ENCODE measurements around the gene VPS8.

The VPS8 gene, protein sequence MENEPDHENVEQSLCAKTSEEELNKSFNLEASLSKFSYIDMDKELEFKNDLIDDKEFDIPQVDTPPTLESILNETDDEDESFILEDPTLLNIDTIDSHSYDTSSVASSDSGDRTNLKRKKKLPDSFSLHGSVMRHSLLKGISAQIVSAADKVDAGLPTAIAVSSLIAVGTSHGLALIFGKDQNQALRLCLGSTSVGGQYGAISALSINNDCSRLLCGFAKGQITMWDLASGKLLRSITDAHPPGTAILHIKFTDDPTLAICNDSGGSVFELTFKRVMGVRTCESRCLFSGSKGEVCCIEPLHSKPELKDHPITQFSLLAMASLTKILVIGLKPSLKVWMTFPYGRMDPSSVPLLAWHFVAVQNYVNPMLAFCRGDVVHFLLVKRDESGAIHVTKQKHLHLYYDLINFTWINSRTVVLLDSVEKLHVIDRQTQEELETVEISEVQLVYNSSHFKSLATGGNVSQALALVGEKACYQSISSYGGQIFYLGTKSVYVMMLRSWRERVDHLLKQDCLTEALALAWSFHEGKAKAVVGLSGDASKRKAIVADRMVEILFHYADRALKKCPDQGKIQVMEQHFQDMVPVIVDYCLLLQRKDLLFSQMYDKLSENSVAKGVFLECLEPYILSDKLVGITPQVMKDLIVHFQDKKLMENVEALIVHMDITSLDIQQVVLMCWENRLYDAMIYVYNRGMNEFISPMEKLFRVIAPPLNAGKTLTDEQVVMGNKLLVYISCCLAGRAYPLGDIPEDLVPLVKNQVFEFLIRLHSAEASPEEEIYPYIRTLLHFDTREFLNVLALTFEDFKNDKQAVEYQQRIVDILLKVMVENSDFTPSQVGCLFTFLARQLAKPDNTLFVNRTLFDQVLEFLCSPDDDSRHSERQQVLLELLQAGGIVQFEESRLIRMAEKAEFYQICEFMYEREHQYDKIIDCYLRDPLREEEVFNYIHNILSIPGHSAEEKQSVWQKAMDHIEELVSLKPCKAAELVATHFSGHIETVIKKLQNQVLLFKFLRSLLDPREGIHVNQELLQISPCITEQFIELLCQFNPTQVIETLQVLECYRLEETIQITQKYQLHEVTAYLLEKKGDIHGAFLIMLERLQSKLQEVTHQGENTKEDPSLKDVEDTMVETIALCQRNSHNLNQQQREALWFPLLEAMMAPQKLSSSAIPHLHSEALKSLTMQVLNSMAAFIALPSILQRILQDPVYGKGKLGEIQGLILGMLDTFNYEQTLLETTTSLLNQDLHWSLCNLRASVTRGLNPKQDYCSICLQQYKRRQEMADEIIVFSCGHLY (N-terminal part only)

DNA sequence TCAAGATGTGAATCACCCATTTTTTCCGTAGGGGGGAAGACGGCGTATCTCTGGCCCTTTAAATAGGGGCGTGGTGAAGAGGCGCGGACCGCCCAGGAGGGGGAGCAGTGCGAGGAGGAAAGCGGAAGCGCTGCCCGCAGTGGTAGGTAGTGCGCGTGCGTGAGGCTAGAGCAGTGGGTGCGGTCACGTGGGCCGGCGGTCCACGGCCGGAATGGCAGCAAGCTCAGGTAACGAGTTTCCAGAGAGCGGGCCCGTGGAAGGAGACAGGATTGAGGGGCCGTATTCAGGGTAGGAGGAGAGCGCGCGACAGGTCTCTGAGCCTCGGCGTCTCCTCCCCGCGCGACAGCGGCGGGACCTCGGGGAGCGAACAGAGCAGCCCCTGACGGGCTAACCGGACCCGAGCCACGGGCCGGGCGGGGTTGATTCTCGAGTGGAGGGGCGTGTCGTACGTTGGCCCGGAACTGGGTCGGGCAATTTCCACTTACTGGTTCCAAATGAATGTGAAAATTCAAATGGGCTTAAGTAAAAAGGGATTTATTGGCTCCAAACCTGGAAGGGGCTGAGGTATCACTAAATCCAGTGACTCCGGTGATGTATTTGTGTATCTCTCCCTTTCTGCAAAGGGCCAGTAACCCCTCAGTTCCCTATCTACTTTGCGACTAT lies at the start of gene VPS8:
Gene VPS8 (plus strand): TSS at position 168 of the 663 bp plus-strand sequence. CDS start 12,467 bp downstream, outside the sequence.
- peak; percentile 91 to 93 for DNase-seq (ENCODE audit: low read depth in 2 of 2)

DNA sequence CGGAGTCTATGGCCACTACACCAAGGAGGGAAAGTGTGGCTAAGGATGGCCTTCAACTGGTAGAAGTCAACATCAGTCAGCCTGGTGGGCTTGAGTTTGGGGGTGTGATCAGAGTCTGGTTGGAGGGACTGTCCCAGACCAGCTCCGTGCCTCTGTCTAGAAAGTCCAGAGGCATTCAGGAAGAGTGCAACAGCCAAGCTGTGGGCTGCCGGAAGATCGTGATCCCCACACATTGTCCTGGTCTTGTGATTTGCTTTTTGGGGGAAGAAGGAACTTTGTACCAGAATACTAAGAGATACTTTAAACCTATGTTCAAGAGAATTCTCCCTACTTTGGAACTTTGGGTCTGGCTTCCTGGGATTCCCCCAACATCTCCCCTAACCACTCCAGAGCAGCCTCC lies 47.8 kb upstream of the VPS8 start:
- DNase-seq (ENCODE audit: low read depth in 2 of 2), result no peak

DNA sequence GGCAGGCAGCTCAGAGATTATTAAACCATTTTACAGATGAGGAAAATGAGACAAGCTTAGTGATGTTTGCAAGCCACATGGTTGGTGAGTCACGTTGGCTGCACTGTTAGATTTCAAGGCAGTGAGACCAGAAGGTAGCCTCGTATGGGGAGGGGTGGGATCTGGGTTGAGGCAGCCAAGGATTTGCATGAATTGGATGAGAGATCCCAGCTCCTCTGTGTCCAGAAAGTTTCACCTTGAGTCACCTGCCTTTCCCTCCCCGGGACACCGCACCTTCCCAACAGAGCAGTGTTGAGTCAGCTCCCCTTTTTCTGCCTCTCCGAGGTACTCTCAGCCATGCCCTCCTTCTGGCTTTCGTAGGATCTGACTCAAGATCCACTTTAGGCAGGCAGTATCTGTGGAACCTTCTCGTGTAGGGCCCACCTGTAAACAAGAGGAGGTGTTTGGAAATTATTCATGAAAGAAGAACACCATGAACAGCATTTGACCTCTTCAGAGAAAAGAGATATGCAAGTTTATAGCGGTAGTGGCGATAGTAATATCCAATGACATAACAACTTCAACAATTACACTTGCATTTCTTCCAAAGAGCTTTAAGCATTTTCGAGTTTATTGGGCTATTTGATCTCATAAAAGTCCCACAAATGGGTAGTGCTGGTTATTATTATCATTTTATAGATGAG lies 46.8 kb upstream of the VPS8 start:
- DNase-seq (ENCODE audit: low read depth in 2 of 2), result no peak

DNA sequence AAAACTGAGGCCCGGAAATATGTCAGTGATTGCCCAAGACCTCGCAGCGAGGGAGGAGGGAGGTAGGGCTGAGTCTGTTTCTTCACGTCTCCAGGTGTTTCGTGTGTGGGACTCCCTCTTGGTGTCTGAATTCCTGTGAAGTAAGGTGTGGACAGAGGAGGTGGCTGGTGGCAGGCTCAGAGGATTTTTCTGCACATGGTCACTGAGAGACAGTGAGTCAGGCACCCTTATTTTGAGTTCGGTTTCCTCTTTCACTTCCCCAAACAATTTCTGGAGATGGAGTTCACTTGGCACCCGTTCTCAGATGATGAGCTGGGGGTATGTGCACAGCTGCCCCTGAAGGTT lies 46.3 kb upstream of the VPS8 start:
- DNase-seq (ENCODE audit: low read depth in 2 of 2), result no peak

DNA sequence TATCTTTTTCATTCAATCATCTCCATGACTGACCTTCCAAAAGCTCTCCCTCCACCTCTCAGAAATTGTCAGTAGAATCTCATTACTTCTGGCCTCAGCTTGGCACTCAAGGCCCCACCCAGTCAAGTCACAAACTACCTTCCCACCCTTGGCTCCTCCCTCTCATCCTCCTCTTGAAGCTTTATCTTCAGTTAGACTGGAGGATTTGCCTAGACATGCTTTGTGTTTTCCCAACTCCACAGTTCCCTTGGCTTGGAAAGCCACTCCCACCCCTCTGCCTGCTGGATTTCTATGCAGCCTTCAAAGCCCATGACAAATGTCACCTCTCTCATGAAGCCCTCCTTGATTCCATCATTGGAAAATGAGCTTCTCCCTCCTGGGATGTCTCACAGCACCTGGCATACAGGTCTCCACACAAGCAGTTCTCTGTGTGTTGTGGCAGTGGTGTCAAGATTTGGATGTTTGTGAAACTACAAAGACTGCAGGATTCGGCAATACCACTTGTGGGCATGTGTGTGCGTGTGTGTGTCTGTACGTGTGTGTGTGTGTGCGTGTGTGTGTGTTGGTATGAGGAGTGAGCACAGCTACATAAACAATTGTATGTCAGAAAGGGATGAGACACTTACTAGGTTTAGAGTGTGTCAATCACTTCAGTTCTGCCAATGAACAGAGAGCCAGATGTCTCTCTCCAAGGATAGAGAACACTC lies 45.3 kb upstream of the VPS8 start:
- no peak for DNase-seq (ENCODE audit: low read depth in 2 of 2)

DNA sequence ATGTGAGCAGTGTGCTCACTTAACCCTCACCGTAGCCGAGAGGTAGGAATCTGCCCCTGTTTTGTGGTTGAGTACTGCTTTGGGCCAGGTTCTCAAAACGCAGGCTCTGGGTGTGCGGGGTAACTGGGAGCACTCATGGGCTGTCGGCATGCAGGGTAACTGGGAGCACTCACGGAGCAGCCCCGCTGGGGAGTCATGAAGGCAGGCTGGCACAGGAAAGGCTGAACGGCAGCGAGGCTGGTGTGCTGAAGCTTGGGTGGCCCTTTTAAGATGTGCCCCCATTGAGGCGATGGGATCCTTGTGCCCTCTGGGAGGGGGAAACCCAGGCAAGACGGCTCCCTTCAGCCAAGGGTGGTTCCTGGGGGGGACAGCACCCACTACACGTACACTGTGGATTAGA lies 44.6 kb upstream of the VPS8 start:
- DNase-seq (ENCODE audit: low read depth in 2 of 2), result no peak

DNA sequence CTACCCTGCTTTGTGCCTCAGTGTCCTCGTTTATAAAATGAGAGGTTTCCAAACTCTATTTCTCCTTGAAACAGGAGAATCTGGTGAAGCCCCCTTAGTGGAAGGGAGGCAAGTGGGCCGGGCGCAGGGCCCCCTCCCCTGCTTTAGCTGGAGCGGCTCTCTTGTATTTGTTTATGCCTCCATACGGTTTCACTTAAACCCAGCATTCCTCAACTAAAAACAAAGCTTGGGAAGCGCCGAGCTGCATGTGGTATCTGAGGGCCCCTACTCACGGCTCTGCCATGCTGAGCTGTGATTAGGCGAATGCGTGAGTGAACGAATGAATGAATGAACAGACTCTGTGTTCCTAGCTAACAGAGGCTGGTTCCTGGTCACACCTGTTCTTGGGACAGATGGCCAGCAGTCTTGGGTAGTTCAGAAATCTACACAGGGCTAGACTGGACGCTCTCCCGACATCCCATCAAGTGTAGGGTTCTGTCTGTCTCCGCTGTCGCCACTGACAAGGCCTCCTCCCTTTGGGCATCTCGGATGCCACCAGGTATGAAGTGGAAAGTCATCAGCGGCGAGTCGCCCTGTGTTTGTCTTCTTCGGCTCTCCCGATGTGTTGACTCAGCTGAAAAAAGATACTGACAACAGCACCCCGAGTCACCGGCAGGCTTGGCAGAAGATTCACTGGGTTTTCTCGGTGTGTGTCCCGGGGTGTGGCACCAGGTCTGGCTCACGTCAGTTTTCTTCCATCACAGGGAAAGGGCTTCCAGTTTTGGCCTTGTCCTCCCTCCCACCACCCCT lies 42.4 kb upstream of the VPS8 start:
- no peak for DNase-seq (ENCODE audit: low read depth in 2 of 2)

DNA sequence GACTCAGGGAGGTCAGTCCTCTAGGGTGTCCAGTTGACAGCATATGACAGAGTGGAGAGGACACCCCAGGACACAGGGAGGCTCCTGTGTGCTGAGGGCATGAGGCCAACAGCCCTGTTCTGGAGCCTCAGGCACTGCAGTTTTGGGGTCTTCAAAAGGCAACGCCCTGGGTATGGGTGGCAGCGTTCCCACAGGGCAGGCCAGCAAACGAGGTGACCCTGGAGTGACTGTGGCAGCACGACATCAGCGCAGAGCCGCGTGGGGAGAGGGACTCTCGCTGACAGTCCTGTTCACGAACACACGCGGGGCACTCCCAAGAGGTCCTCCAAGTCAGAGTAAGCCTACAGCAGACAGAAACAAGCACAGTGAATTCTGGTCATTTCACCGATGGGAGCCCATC lies 41.4 kb upstream of the VPS8 start:
- no peak for DNase-seq (ENCODE audit: low read depth in 2 of 2)

DNA sequence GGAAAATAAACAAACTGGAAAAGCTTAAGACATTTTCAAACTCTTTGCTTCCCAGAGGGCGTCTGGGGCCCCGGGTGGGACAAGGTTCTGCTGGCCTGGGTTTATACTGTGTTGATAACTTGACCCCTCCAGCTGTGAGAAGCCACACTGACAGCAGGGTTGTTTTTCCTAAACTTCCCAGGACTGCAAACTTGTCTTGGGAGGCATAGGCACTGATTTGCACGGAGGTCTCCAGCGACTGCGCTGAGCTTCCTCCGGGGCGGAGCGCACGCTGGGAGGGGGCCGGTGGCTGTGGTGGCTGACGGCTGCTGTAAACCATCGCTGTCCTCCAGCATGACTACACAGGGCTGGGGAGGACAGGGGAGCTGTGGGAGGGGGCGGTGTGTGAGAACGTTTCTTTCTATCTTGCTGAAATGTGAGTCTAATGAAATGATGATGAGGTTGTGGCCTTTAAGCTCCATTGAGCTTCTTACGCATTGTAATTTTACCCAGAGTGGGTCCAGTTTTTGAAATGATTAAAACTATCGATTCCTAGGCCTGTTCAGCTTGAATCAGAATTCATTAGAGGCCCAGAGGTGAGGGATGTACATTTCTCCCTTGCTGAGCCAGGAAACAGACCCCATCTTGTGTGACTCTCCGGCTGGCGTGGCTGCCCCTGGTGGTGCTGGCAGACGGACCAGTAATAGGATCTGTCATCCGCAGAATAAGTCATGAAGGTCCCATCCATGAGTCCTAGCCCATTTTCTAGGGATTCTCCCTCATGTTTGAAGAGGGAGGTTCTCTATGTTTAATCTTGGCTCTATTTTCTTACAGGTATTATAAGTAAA lies 40.5 kb upstream of the VPS8 start:
- no peak for DNase-seq (ENCODE audit: low read depth in 2 of 2)

DNA sequence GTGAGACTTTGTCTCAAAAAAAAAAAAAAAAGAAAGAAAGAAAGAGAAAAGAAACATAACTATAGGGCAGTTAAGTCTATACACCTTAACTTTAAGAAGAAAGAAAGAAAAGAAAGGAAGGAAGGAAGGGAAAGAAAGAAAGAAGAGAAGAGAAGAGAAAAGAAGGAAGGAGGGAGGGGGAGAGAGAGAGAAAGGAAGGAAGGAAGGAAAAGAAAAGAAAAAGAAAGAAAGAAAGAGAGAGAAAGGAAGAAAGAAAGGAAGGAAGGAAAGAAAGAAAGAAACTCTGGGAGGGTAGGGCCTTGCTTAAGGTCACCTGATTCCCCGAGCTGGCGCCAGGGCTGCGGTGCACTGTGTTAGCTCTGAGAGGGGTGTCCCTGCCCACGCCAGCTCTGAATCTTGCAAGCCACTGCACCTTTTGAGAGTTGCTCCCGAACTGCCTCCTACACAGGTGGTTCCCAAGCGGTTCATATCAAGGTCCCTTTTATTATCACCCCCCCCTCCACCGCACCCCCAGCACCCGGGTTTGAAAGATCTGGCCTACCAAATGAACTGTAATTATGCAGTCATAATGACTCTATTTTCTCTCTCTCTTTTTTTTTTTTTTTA lies 39.2 kb upstream of the VPS8 start:
- DNase-seq (ENCODE audit: low read depth in 2 of 2), result no peak

DNA sequence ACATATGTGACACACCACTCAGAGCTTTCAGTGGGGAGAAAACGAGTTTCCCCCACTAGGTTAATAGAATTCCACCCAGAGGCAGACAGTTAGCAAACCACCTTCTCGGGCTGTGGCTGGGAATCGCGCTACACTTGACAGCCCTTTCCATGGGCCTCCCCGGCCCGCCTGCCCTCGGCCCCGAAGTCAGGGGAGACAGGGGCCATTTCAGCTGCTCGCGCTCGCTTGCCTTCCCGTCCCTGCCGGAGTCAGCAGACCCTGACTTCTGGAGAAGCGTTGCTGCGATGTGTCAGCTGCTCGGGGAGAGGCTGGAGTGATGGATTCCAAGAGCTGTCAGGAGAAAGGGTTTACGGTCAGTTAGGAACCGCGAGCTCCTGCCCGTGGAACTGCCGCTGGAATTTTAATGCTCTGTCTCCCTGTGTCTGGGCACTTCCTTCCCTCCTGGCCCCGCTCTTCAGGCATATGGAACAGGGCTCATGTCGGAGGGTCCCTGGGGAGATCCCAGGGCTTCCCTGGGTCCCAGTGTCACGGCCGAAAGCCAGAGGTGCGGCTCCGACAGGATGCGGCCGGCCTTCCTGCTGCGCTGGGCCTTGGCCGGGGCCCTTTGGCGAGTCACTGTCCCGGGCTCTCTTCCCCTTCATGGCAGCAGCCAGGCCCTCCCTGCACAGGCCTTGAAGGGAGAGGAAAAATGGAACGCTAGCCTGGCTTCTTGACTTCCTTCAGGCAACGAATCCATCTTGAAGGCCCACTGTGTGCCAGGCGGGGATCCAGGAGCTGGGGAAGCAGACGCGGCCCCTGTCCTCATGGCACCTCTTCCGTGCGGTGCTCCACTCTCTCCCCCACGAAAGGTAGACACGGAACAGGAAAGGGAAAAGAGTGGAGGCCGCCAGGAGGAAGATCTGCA lies 38.4 kb upstream of the VPS8 start:
- no peak for DNase-seq (ENCODE audit: low read depth in 2 of 2)

DNA sequence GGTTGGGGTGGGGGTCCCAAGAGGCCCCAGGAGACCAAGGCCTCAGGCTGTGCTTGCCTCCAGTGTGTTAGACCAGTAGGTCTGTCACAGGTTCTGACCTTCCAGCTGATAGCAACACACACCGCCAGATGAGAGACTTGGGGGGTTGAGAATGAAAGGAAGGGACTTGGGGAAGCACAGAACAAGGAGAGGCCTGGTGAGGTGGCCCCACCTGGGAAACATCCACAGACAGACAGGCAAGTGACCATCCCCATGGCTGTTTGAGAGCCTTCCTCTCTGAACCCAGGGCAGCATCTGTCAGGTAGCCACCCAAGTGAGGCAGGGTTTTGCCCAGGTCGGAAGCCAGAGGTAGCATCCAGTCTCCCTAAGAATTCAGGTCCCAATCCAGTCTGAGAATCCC lies 35.0 kb upstream of the VPS8 start:
- DNase-seq (ENCODE audit: low read depth in 2 of 2), result no peak

DNA sequence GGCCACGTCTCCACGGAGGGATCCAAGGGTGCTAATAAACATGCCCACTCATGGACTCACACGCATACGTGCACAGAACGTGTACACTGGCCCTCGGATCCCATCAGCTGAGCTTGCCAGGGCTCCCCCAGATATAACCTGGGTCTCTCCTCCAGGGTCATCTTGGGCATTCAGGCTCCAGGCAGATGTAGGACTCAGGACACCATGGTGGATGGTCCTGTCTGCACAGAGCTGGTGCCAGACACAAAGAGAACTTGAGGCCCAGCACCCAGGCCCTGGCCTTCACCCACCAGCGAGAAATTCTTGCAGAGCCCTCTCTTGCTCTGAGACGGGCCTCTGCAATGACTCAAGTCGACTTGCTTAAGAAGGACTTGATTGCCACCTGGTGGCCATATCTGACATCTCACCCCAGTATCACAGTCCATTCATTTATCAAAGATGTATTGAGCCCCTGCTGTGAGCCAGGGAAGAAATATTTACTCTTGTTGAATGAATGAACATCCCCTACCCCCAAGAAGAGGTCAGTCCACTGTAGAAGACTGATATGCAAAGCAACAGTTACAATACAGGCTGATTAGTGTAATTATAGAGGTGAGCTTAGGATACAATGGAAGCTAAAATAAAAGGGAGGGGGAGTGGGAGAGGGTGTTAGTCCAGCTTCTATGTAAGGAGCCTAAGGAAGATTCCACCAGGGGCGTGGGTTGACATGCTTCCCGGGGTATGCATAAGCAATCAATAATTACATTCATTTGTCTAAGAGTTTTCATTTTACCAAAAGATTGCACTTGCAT lies 34.2 kb upstream of the VPS8 start:
- peak; percentile 55 to 60 for DNase-seq (ENCODE audit: low read depth in 2 of 2)

DNA sequence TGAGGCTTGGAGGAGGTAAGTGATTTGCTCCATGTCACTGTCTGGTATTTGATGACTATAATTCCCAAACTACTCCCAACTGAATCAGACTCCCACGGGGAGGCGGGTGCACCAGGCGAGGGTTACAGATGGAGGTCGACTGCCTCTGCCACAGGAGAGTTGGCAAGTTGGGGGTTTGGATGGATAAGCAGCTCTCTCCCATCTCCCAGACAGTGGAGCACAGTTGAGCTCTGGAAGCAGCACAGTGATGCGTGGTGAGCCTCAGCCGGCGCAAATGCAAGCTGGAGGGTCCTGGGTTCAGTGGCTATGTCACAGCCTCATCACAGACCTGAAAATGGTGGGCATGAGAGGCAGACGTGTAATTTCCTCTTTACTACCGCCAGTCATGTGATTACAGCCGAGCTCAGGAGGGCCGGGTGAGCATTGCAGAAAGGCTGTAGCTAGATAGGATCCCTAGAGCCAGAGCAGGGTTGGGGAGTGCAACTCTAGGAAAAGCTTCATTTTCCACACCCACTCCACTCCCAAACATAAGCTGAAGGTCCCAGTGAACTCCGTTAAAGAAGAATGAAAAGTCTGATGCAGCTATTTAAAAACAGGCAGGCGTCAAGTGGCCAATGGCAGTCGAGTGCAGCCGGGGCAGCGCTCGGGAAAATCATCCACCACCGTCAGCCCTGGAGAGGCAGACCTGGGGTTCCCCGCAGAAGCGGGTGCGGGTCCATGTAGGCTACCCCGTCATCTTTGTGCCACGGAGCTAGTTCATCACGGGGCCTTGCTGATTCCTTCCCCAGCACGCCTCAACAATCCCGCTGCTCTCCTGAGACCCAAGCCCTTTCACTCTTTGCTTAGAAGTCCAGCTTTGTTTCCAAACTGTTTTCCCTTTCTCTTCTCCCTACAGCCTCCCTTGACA lies 33.3 kb upstream of the VPS8 start:
- no peak for DNase-seq (ENCODE audit: low read depth in 2 of 2)

DNA sequence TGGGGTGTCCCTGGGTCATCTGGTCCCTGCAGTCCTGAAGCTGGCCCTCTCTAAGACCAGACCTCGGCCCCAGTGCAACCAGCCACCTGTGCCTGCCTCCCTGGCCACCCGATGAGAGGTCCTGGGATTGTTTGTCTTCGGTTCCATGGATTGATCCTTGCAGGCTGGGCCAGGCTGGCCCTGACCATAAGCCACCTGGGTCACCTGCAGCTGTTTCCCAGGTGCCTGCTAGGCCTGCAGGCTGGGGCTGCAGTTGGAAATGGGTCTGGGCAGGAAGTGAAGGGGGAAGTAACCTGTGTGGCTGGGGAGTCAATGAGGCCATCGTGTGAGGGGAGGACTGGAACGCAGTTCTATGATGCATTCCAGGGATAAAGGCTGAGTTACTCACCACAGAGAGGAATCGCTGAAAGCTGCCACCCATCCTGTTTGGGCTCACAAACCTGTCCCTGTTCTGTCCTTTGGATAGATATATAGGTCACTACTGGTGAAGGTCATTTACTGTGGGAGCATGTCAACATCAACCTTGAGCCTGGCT lies 30.9 kb upstream of the VPS8 start:
- DNase-seq (ENCODE audit: low read depth in 2 of 2), result no peak
